ENCODE data around the gene GUCA2A. TPM values are rescaled to one million over a fixed set of nuclear protein-coding genes. Genes with fewer than 3 reads are reported as not detected.

The GUCA2A gene
- total RNA-seq, 2 experiments from 2014 or later: not detected

DNA sequence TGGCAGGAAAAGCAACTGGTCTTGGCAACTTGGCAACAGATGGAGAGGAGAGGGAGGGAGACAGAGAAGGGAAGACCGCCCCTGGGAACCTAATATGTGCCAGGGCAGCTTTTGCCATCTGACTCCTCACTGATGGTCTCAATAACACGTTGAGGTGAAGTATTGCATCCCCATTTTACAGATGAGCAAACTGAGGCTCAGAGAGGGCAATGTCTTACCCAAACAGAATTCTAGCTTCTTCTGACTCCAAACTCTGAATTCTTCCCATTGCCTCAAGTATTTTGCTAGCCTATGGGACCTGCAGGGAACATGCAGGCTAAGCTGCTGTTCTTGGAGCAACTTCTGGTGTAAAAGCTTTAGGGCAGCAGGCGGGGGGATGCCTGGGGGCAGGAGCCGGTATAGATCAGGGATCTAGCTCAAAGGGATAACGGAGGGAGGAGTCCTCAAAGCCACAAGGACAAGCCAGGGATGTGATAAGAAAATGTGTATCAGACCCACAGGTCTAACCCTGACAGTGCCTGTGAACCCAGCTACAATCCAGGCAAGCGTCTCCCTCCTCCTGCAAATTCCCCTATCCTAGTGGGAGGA is 7.2 kb upstream of the GUCA2A start:
- H3K79me2 ChIP-seq (ENCODE audit: insufficient read depth, low read depth, low read length): no peaks in the 10 kb centered on the region
- no peaks in the 10 kb centered on the region for H4K20me1 ChIP-seq (ENCODE audit: insufficient read depth, low read length)
- no peaks in the 10 kb centered on the region for H3K9me2 ChIP-seq (ENCODE audit: insufficient read depth, low read length)
- TF ChIP-seq, protein P1, sequence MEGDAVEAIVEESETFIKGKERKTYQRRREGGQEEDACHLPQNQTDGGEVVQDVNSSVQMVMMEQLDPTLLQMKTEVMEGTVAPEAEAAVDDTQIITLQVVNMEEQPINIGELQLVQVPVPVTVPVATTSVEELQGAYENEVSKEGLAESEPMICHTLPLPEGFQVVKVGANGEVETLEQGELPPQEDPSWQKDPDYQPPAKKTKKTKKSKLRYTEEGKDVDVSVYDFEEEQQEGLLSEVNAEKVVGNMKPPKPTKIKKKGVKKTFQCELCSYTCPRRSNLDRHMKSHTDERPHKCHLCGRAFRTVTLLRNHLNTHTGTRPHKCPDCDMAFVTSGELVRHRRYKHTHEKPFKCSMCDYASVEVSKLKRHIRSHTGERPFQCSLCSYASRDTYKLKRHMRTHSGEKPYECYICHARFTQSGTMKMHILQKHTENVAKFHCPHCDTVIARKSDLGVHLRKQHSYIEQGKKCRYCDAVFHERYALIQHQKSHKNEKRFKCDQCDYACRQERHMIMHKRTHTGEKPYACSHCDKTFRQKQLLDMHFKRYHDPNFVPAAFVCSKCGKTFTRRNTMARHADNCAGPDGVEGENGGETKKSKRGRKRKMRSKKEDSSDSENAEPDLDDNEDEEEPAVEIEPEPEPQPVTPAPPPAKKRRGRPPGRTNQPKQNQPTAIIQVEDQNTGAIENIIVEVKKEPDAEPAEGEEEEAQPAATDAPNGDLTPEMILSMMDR (conservative IDR thresholded peaks at IDR 0.05; ENCODE audit: low read length): no peak
- no peak for TF ChIP-seq EZH2phosphoT487 (IDR thresholded peaks at IDR 0.05; ENCODE audit: borderline replicate concordance, low read depth, low read length)
- no peaks in the 10 kb centered on the region for H3K9me3 ChIP-seq (ENCODE audit: low read length)
- DNase-seq (ENCODE audit: low spot score): no peak
- ChIA-PET POLR2A (no interaction called here), CTCF (ENCODE audit: unreplicated experiment) (no interaction called here)
- intact Hi-C loops (cut with micrococcal nuclease; ENCODE audit: unreplicated experiment): loop anchor here (2.0 kb wide), 1 partner anchor 597 kb away; no protein-coding TSS in a partner anchor
- no peak overlapping the region for H2AFZ ChIP-seq (ENCODE audit: low read length)
- no TSS peak for BruUV-seq (replicated peaks)
- no peaks in the 10 kb centered on the region; the same call in 1 of the 2 replicates for H3K36me3 ChIP-seq (ENCODE audit: insufficient read depth, low read length)
- no peak overlapping the region for H3K4me2 ChIP-seq (ENCODE audit: low read length)
- no peak overlapping the region for H3K27ac ChIP-seq (ENCODE audit: low read depth, low read length, poor library complexity, severe bottlenecking)
- H3K4me3 ChIP-seq (ENCODE audit: low read depth, low read length, poor library complexity, severe bottlenecking): no peak overlapping the region
- no peaks in the 10 kb centered on the region for H3K4me1 ChIP-seq (ENCODE audit: insufficient read depth, low read length, poor library complexity, severe bottlenecking)

DNA sequence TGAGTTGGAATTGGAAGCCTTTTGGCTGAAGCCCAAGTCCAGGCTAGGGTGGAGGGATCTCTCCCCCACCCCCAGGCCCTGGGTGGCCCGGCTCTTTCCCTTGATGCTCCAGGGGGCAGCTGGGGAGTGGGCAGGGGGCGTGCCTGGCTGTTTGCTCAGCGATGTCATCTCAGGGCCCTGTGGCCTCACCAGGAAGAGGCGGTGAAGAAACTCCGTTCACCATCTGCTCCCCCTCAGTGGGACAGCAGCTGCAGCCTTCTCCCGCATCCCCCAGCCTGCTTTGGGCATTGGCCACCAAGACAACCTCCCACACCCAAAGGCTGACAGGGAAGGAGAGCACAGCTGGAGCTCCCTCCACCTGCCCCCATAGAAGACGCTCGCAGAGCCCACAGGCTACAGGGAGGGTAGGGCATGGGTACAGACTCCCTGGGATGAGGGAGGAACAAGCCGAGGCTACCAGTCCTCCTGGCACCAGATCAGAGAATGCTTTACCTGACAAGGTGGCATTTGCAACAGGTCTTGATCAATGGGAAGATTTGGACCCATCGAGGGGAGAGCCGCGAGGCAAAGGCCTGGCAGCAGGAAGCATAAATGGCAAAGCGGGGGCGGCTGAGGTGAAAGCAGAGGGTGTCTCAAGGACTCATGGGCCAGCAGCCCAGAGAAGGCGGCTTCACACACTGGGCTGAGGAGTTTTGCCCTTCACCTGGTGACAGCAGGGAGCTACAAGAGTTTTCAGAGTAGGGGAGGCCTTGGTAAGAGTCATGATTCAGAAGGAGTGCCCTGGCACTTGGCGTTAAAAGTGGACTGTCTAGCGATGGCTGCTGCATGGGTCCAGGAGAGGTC is 6.5 kb upstream of the GUCA2A start:
- no TSS peak for BruUV-seq (replicated peaks)
- H3K9me3 ChIP-seq (ENCODE audit: low read length): no peaks in the 10 kb centered on the region
- no peak for DNase-seq (ENCODE audit: low spot score)
- ChIA-PET POLR2A (no interaction called here), CTCF (ENCODE audit: unreplicated experiment) (no interaction called here)
- H3K79me2 ChIP-seq (ENCODE audit: insufficient read depth, low read depth, low read length): no peaks in the 10 kb centered on the region
- TF ChIP-seq EZH2phosphoT487 (IDR thresholded peaks at IDR 0.05; ENCODE audit: borderline replicate concordance, low read depth, low read length): no peak
- TF ChIP-seq, protein P1 (conservative IDR thresholded peaks at IDR 0.05; ENCODE audit: low read length): no peak
- no peaks in the 10 kb centered on the region for H3K9me2 ChIP-seq (ENCODE audit: insufficient read depth, low read length)
- H4K20me1 ChIP-seq (ENCODE audit: insufficient read depth, low read length): no peaks in the 10 kb centered on the region
- H3K4me3 ChIP-seq (ENCODE audit: low read depth, low read length, poor library complexity, severe bottlenecking): no peak overlapping the region
- intact Hi-C loops (cut with micrococcal nuclease; ENCODE audit: unreplicated experiment): no loop called here
- H3K4me2 ChIP-seq (ENCODE audit: low read length): no peak overlapping the region
- no peaks in the 10 kb centered on the region for H3K36me3 ChIP-seq (ENCODE audit: insufficient read depth, low read length)
- H2AFZ ChIP-seq (ENCODE audit: low read length): no peak overlapping the region
- no peaks in the 10 kb centered on the region for H3K4me1 ChIP-seq (ENCODE audit: insufficient read depth, low read length, poor library complexity, severe bottlenecking)
- H3K27ac ChIP-seq (ENCODE audit: low read depth, low read length, poor library complexity, severe bottlenecking): no peak overlapping the region

DNA sequence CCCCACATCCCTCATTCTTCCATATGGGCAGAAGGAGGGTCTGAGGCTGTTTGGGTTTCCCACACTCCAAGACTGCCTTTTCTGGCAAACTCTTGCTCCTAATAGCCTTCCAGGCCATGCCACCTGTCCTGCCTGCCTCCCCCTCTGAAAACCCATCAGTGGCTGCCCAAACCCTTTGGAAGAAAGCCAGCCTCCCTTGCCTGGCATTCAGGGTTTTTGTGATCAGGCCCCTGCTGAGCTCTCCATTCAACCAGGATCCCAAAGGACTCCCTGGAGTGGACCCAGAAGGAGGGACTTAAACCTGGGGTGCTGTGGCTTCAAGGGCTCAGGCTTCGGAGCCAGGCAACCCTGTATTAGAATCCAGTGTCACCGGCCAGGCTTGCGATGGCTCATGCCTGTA is 4.2 kb upstream of the GUCA2A start:
- H3K27ac ChIP-seq (ENCODE audit: low read depth, low read length, poor library complexity, severe bottlenecking): no peak overlapping the region
- no peak overlapping the region for H3K4me2 ChIP-seq (ENCODE audit: low read length)
- TF ChIP-seq EZH2phosphoT487 (IDR thresholded peaks at IDR 0.05; ENCODE audit: borderline replicate concordance, low read depth, low read length): no peak
- TF ChIP-seq, protein P1 (conservative IDR thresholded peaks at IDR 0.05; ENCODE audit: low read length): no peak
- BruUV-seq (replicated peaks): no TSS peak
- ChIA-PET POLR2A (interaction anchor here (0.6 kb wide), 1 partner anchor 8 kb away, joined by 3 read pairs; no protein-coding TSS in a partner anchor), CTCF (ENCODE audit: unreplicated experiment) (no interaction called here)
- no peak for DNase-seq (ENCODE audit: low spot score)
- no peaks in the 10 kb centered on the region for H3K9me3 ChIP-seq (ENCODE audit: low read length)
- H3K79me2 ChIP-seq (ENCODE audit: insufficient read depth, low read depth, low read length): no peaks in the 10 kb centered on the region
- H3K4me1 ChIP-seq (ENCODE audit: insufficient read depth, low read length, poor library complexity, severe bottlenecking): no peaks in the 10 kb centered on the region
- H3K9me2 ChIP-seq (ENCODE audit: insufficient read depth, low read length): no peaks in the 10 kb centered on the region
- H4K20me1 ChIP-seq (ENCODE audit: insufficient read depth, low read length): no peaks in the 10 kb centered on the region
- no peak overlapping the region for H2AFZ ChIP-seq (ENCODE audit: low read length)
- H3K4me3 ChIP-seq (ENCODE audit: low read depth, low read length, poor library complexity, severe bottlenecking): no peak overlapping the region
- no peaks in the 10 kb centered on the region for H3K36me3 ChIP-seq (ENCODE audit: insufficient read depth, low read length)
- intact Hi-C loops (cut with micrococcal nuclease; ENCODE audit: unreplicated experiment): no loop called here
